Activated T-cell treated with anti-CD3 and anti-CD28 coated beads, Interleukin-2, amount 50 U/mL, for 4 hours (primary cell): Measurements from ENCODE around the gene SPTAN1. TPM values are rescaled to one million over a fixed set of nuclear protein-coding genes. Genes with fewer than 3 reads are reported as not detected.
"Not testable (repeated sequence)": the region's sequence is repeated elsewhere in the genome, so short reads cannot be mapped to it uniquely, and the experiment has no call there.

Experiments
- ATAC-seq, 2 donors: fragments of 200-7000 bp; cut with Tn5 transposase; one replicate each; pipeline ENCODE4 v1.10.0; 2021
- DNase-seq: peaks from one replicate; pipeline ENCODE4 v3.0.0-alpha.2; 2020
- H3K27me3 Mint-ChIP-seq: one replicate; pipeline ENCODE4 v1.8.0; 2021; ENCODE audit warnings: low read depth, mixed read lengths
- H3K36me3 Mint-ChIP-seq: one replicate; pipeline ENCODE4 v1.8.0; 2022; ENCODE audit warnings: mixed read lengths; ENCODE audit not compliant: insufficient read depth
- H3K4me1 Mint-ChIP-seq: one replicate; pipeline ENCODE4 v1.8.0; 2021; ENCODE audit warnings: low read depth, mixed read lengths
- H3K4me3 Mint-ChIP-seq: one replicate; pipeline ENCODE4 v1.8.0; 2021; ENCODE audit warnings: mild to moderate bottlenecking, moderate library complexity, mixed read lengths
- H3K9me3 Mint-ChIP-seq: one replicate; pipeline ENCODE4 v1.8.0; 2021; ENCODE audit warnings: mixed read lengths
- total RNA-seq, 3 donors: library from RNA; stranded (reverse); gene quantifications; one replicate each; pipeline ENCODE4 v1.2.1, GENCODE V29; 2021

SPTAN1 gene
- total RNA-seq, 3 donors from 2014 or later, result 110 to 132 (median 118) TPM

GRCh38 chr9:128657796-128658195 is 105.4 kb downstream of the SPTAN1 start:
- ATAC-seq (no peak), DNase-seq (no peak)
- no peak overlapping the region for H3K4me3 Mint-ChIP-seq
- no peaks in the 10 kb centered on the region for H3K27me3 Mint-ChIP-seq
- H3K36me3 Mint-ChIP-seq, result no peaks in the 10 kb centered on the region
- H3K4me1 Mint-ChIP-seq, result peaks cover 6% of the 10 kb centered on the region
- no peaks in the 10 kb centered on the region for H3K9me3 Mint-ChIP-seq

- not testable (repeated sequence) for H3K4me1 Mint-ChIP-seq, H3K27me3 Mint-ChIP-seq, H3K9me3 Mint-ChIP-seq, H3K36me3 Mint-ChIP-seq, H3K4me3 Mint-ChIP-seq, ATAC-seq, DNase-seq
These were observed 114.1 kb downstream of the SPTAN1 start for GRCh38 chr9:128666481-128666941.

GRCh38 chr9:128669786-128670185 is 117.4 kb downstream of the SPTAN1 start:
- DNase-seq (no peak), ATAC-seq (no peak)
- Mint-ChIP-seq H3K4me3 (no peak overlapping the region), H3K36me3 (no peaks in the 10 kb centered on the region), H3K4me1 (no peaks in the 10 kb centered on the region), H3K9me3 (no peaks in the 10 kb centered on the region), H3K27me3 (no peaks in the 10 kb centered on the region)

- Mint-ChIP-seq H3K4me3 (no peak overlapping the region), H3K9me3 (no peaks in the 10 kb centered on the region), H3K36me3 (no peaks in the 10 kb centered on the region), H3K27me3 (no peaks in the 10 kb centered on the region), H3K4me1 (no peaks in the 10 kb centered on the region)
- DNase-seq, result no peak
- ATAC-seq, result no peak
These were observed 123.0 kb downstream of the SPTAN1 start for GRCh38 chr9:128675382-128675781.

- Mint-ChIP-seq H3K4me1 (no peaks in the 10 kb centered on the region), H3K27me3 (no peaks in the 10 kb centered on the region), H3K9me3 (no peaks in the 10 kb centered on the region), H3K4me3 (no peak overlapping the region), H3K36me3 (peaks cover 3% of the 10 kb centered on the region)
- DNase-seq, result no peak
- no peak for ATAC-seq
These were observed 125.4 kb downstream of the SPTAN1 start for GRCh38 chr9:128677794-128678193.

Other genes starting within 250 kb of the SPTAN1 start
- 10 to 100 TPM; 64.6 to 71.7 (median 69.7) TPM for gene TRUB2, start 230.1 kb upstream of the SPTAN1 start, total RNA-seq
- 10 to 100 TPM; 60.7 to 63.9 (median 62.4) TPM for gene COQ4, start 229.7 kb upstream of the SPTAN1 start, total RNA-seq
- gene SLC27A4, start 212.1 kb upstream of the SPTAN1 start, total RNA-seq, result 10 to 100 TPM; 51.3 to 59.0 (median 56.0) TPM
- 100 to 1,000 TPM in 2 of 3 donors, 10 to 100 TPM in 1; 93.3 to 106 (median 104) TPM for gene URM1, start 181.2 kb upstream of the SPTAN1 start, total RNA-seq
- gene CERCAM, start 131.7 kb upstream of the SPTAN1 start, total RNA-seq, result under 1 TPM; 0.30 to 0.63 (median 0.34) TPM
- 10 to 100 TPM; 54.1 to 58.5 (median 56.0) TPM for gene ODF2, start 96.6 kb upstream of the SPTAN1 start, total RNA-seq
- 10 to 100 TPM; 39.3 to 42.2 (median 41.9) TPM for gene GLE1, start 47.9 kb upstream of the SPTAN1 start, total RNA-seq
- 10 to 100 TPM; 27.4 to 37.4 (median 32.0) TPM for gene DYNC2I2, start 104.3 kb downstream of the SPTAN1 start, total RNA-seq
- 100 to 1,000 TPM; 761 to 865 (median 792) TPM for gene SET, start 136.6 kb downstream of the SPTAN1 start, total RNA-seq
- gene PKN3, start 149.9 kb downstream of the SPTAN1 start, total RNA-seq, result 10 to 100 TPM in 1 of 3 donors, 1 to 10 TPM in 2; 5.5 to 10.1 (median 8.1) TPM
- gene ZDHHC12, start 171.5 kb downstream of the SPTAN1 start, total RNA-seq, result 10 to 100 TPM; 41.7 to 44.9 (median 43.3) TPM
- 10 to 100 TPM; 10.9 to 14.9 (median 14.5) TPM for gene ZER1, start 219.3 kb downstream of the SPTAN1 start, total RNA-seq
- 10 to 100 TPM; 23.7 to 26.9 (median 24.6) TPM for gene TBC1D13, start 234.7 kb downstream of the SPTAN1 start, total RNA-seq